OCI-LY1 (cell line): ENCODE measurements around the gene ALMS1.
"Not testable (repeated sequence)": the region's sequence is repeated elsewhere in the genome, so short reads cannot be mapped to it uniquely, and the experiment has no call there.

Experiments
- H2AFZ ChIP-seq: fragments of 200-600 bp; sonication (generic), shearing (Covaris generic); 2 replicates; pipeline ENCODE4 v1.6.0; 2014; ENCODE audit warnings: antibody characterized with exemption, mild to moderate bottlenecking, low read length
- H3F3A ChIP-seq: fragments of 200-600 bp; sonication (generic), shearing (Covaris generic); 2 replicates; pipeline ENCODE4 v1.6.0; 2014; ENCODE audit warnings: mild to moderate bottlenecking, antibody characterized with exemption, low read length, moderate library complexity; ENCODE audit not compliant: insufficient read depth
- H3K27ac ChIP-seq: fragments of 200-600 bp; sonication (generic); 2 replicates; pipeline ENCODE4 v1.5.1; 2014; ENCODE audit warnings: low read length, mixed run types, mild to moderate bottlenecking, low read depth; ENCODE audit not compliant: poor library complexity, severe bottlenecking
- H3K27me3 ChIP-seq: fragments of 200-600 bp; sonication (generic); 2 replicates; pipeline ENCODE4 v1.6.0; 2014; ENCODE audit warnings: antibody characterized with exemption, mild to moderate bottlenecking, low read length, moderate library complexity; ENCODE audit not compliant: insufficient read depth
- H3K36me3 ChIP-seq: fragments of 200-600 bp; sonication (generic); 2 replicates; pipeline ENCODE4 v1.6.1; 2014; ENCODE audit warnings: mild to moderate bottlenecking, antibody characterized with exemption, low read length, moderate library complexity, mixed read lengths; ENCODE audit not compliant: insufficient read depth
- H3K4me1 ChIP-seq: fragments of 200-600 bp; sonication (generic); 2 replicates; pipeline ENCODE4 v1.5.1; 2014; ENCODE audit warnings: mild to moderate bottlenecking, low read length, moderate library complexity; ENCODE audit not compliant: insufficient read depth, severe bottlenecking
- H3K4me2 ChIP-seq: fragments of 200-600 bp; sonication (generic), shearing (Covaris generic); 2 replicates; pipeline ENCODE4 v1.6.1; 2014; ENCODE audit warnings: low read length
- H3K4me3 ChIP-seq: fragments of 200-600 bp; sonication (generic); 2 replicates; pipeline ENCODE4 v1.5.1; 2014; ENCODE audit warnings: low read length, low read depth, mild to moderate bottlenecking, mixed read lengths; ENCODE audit not compliant: poor library complexity, severe bottlenecking
- H3K79me2 ChIP-seq: fragments of 200-600 bp; shearing (Covaris generic); 2 replicates; pipeline ENCODE4 v1.6.1; 2016; ENCODE audit warnings: mixed run types, low read length, mixed read lengths; ENCODE audit not compliant: insufficient read depth
- H3K9ac ChIP-seq: fragments of 200-600 bp; sonication (generic), shearing (Covaris generic); 2 replicates; pipeline ENCODE4 v1.6.1; 2014; ENCODE audit warnings: mild to moderate bottlenecking, low read length, mixed read lengths
- H3K9me2 ChIP-seq: fragments of 200-600 bp; sonication (generic), shearing (Covaris generic); 2 replicates; pipeline ENCODE4 v1.6.1; 2014; ENCODE audit warnings: low read depth, mild to moderate bottlenecking, low read length, mixed read lengths
- H3K9me3 ChIP-seq: fragments of 200-600 bp; shearing (Covaris generic); 2 replicates; pipeline ENCODE4 v1.6.1; 2014; ENCODE audit warnings: low read length, mixed read lengths
- H4K20me1 ChIP-seq: fragments of 200-600 bp; sonication (generic), shearing (Covaris generic); 2 replicates; pipeline ENCODE4 v1.6.0; 2016; ENCODE audit warnings: mild to moderate bottlenecking, low read length; ENCODE audit not compliant: insufficient read depth
- EZH2 ChIP-seq: fragments of 200-600 bp; sonication (generic), shearing (Covaris generic); IDR thresholded peaks from 2 replicates; pipeline ENCODE4 v1.8.0; 2017; ENCODE audit warnings: borderline replicate concordance, mixed run types, mild to moderate bottlenecking, antibody characterized with exemption, low read length, moderate library complexity, mixed read lengths
- TF ChIP-seq, protein P1 (sequence below): fragments of 200-600 bp; sonication (generic), shearing (Covaris generic); IDR thresholded peaks from 2 replicates; pipeline ENCODE4 v1.5.1; 2017; ENCODE audit warnings: mild to moderate bottlenecking, antibody characterized with exemption, low read length, moderate library complexity, mixed read lengths

The ALMS1 gene

DNA sequence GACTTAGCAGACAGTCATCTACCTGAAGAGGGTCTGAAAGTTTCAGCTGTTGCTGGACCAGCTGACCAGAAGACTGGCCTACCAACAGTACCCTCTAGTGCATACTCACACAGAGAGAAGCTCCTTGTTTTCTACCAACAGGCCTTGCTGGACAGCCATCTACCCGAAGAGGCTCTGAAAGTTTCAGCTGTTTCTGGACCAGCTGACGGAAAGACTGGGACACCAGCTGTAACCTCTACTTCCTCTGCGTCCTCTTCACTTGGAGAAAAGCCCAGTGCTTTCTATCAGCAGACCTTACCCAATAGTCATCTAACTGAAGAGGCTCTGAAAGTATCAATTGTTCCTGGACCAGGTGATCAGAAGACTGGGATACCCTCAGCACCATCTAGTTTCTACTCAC, 63.2 kb downstream of the ALMS1 start:
- no peaks in the 10 kb centered on the region for H3K27me3 ChIP-seq
- H4K20me1 ChIP-seq, result no peaks in the 10 kb centered on the region
- H3K4me3 ChIP-seq, result no peak overlapping the region
- H2AFZ ChIP-seq, result no peak overlapping the region
- no peaks in the 10 kb centered on the region for H3K9me3 ChIP-seq
- no peaks in the 10 kb centered on the region for H3K9me2 ChIP-seq
- no peak for TF ChIP-seq EZH2
- TF ChIP-seq, protein P1, sequence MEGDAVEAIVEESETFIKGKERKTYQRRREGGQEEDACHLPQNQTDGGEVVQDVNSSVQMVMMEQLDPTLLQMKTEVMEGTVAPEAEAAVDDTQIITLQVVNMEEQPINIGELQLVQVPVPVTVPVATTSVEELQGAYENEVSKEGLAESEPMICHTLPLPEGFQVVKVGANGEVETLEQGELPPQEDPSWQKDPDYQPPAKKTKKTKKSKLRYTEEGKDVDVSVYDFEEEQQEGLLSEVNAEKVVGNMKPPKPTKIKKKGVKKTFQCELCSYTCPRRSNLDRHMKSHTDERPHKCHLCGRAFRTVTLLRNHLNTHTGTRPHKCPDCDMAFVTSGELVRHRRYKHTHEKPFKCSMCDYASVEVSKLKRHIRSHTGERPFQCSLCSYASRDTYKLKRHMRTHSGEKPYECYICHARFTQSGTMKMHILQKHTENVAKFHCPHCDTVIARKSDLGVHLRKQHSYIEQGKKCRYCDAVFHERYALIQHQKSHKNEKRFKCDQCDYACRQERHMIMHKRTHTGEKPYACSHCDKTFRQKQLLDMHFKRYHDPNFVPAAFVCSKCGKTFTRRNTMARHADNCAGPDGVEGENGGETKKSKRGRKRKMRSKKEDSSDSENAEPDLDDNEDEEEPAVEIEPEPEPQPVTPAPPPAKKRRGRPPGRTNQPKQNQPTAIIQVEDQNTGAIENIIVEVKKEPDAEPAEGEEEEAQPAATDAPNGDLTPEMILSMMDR, result no peak
- no peak overlapping the region for H3K27ac ChIP-seq
- H3K4me1 ChIP-seq, result no peaks in the 10 kb centered on the region
- no peak overlapping the region for H3K4me2 ChIP-seq
- no peak overlapping the region for H3K9ac ChIP-seq
- H3K79me2 ChIP-seq, result no peaks in the 10 kb centered on the region
- H3K36me3 ChIP-seq, result peaks cover 46% of the 10 kb centered on the region
- H3F3A ChIP-seq, result no peaks in the 10 kb centered on the region

DNA sequence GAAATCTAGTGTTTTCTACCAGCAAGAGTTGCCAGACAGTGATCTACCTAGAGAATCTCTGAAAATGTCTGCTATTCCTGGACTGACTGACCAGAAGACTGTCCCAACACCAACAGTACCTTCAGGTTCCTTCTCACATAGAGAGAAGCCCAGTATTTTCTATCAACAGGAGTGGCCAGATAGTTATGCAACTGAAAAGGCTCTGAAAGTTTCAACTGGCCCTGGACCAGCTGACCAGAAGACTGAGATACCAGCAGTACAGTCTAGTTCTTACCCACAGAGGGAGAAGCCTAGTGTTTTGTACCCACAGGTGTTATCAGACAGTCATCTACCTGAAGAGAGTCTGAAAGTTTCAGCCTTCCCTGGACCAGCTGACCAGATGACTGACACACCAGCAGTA, 63.8 kb downstream of the ALMS1 start:
- Histone ChIP-seq H3K79me2 (no peaks in the 10 kb centered on the region), H2AFZ (no peak overlapping the region), H3F3A (no peaks in the 10 kb centered on the region), H3K9me2 (no peaks in the 10 kb centered on the region), H3K4me3 (no peak overlapping the region), H3K4me1 (no peaks in the 10 kb centered on the region), H3K27me3 (no peaks in the 10 kb centered on the region), H4K20me1 (no peaks in the 10 kb centered on the region), H3K4me2 (no peak overlapping the region), H3K9ac (no peak overlapping the region), H3K36me3 (peaks cover 44% of the 10 kb centered on the region), H3K9me3 (no peaks in the 10 kb centered on the region), H3K27ac (no peak overlapping the region)
- TF ChIP-seq, protein P1, result no peak
- no peak for TF ChIP-seq EZH2

GRCh38 chr2:73451263-73451972, 65.8 kb downstream of the ALMS1 start:
- H3K36me3 ChIP-seq, result peaks cover 44% of the 10 kb centered on the region
- H3K4me2 ChIP-seq, result no peak overlapping the region

DNA sequence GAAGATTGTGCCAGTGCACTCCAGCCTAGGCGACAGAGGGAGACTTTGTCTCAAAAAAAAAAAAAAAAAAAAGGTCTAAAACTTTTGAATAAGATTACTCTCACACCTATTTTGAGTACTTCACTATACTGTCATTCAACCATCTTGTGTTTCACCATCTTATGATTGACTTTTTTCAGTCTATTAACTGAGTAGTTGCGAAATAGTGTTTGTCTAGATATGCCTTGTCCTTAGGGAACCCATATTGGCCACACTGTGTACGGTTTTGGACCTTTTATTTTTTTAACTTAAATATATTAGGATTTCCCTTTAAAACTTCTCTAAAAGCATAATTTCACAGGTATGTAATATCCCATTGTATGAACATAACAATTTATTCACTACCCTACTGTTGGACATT, 72.3 kb downstream of the ALMS1 start:
- no peaks in the 10 kb centered on the region for H3K27me3 ChIP-seq
- no peak overlapping the region for H2AFZ ChIP-seq
- H3K27ac ChIP-seq, result no peak overlapping the region
- H3F3A ChIP-seq, result no peaks in the 10 kb centered on the region
- TF ChIP-seq EZH2, result no peak
- TF ChIP-seq, protein P1, result no peak
- H3K4me3 ChIP-seq, result no peak overlapping the region
- H3K9me2 ChIP-seq, result no peaks in the 10 kb centered on the region; the same call in 1 of the 2 replicates
- H4K20me1 ChIP-seq, result no peaks in the 10 kb centered on the region
- H3K9me3 ChIP-seq, result 0 out of 2 replicates have a peak, but pooled peaks cover 2% of the 10 kb centered on the region
- H3K4me2 ChIP-seq, result no peak overlapping the region
- H3K79me2 ChIP-seq, result no peaks in the 10 kb centered on the region
- H3K9ac ChIP-seq, result no peak overlapping the region
- no peaks in the 10 kb centered on the region for H3K4me1 ChIP-seq
- H3K36me3 ChIP-seq, result peaks cover 18% of the 10 kb centered on the region

More at GRCh38 chr2:73451263-73451972, 65.8 kb downstream of the ALMS1 start:
- no peaks in the 10 kb centered on the region for H3K27me3 ChIP-seq
- no peak overlapping the region for H2AFZ ChIP-seq
- no peaks in the 10 kb centered on the region for H3K79me2 ChIP-seq
- no peaks in the 10 kb centered on the region; the same call in 1 of the 2 replicates for H3K9me2 ChIP-seq
- H4K20me1 ChIP-seq, result no peaks in the 10 kb centered on the region
- no peaks in the 10 kb centered on the region for H3K9me3 ChIP-seq
- H3K4me3 ChIP-seq, result no peak overlapping the region
- no peak overlapping the region for H3K27ac ChIP-seq
- TF ChIP-seq EZH2, result no peak
- no peaks in the 10 kb centered on the region for H3F3A ChIP-seq
- no peaks in the 10 kb centered on the region for H3K4me1 ChIP-seq
- no peak overlapping the region for H3K9ac ChIP-seq

GRCh38 chr2:73462388-73462787, 76.8 kb downstream of the ALMS1 start:
- not testable (repeated sequence) for H2AFZ ChIP-seq, H3K4me2 ChIP-seq, H3K9ac ChIP-seq, H3K4me1 ChIP-seq, H3K4me3 ChIP-seq, H3K9me2 ChIP-seq, H3K79me2 ChIP-seq, H3K27ac ChIP-seq, H4K20me1 ChIP-seq, H3K27me3 ChIP-seq, H3K9me3 ChIP-seq, H3F3A ChIP-seq
- peaks cover 13% of the 10 kb centered on the region for H3K36me3 ChIP-seq
